PFSK-1 (cell line): ENCODE measurements around the gene GPAT3.

ENCODE experiments used
- FOXP2 ChIP-seq: optimal IDR thresholded peaks from 2 replicates; pipeline ENCODE3; 2011; ENCODE audit warnings: borderline replicate concordance, control low read depth, inconsistent platforms; ENCODE audit not compliant: insufficient read depth; ENCODE audit errors: extremely low read length, extremely low read depth
- POLR2AphosphoS5 ChIP-seq: IDR thresholded peaks from 2 replicates; pipeline ENCODE4 v1.6.1; 2012; ENCODE audit warnings: low read depth, mild to moderate bottlenecking, control low read depth, low read length, moderate library complexity
- REST ChIP-seq, 2 experiments: IDR thresholded peaks; 2 replicates each; pipeline versions ENCODE4 v1.6.1 to v1.8.0; 2011 to 2012; ENCODE audit warnings: low read depth in 2 of 2, low read length in 2 of 2, control low read depth in 1 of 2, inconsistent platforms in 1 of 2, mild to moderate bottlenecking in 1 of 2, moderate library complexity in 1 of 2; ENCODE audit not compliant: insufficient read depth in 1 of 2
- SIN3A ChIP-seq: IDR thresholded peaks from 2 replicates; pipeline ENCODE4 v1.6.1; 2012; ENCODE audit warnings: mild to moderate bottlenecking, low read length, moderate library complexity, borderline replicate concordance; ENCODE audit not compliant: insufficient read depth
- TAF1 ChIP-seq: IDR thresholded peaks from 2 replicates; pipeline ENCODE4 v1.6.1; 2012; ENCODE audit warnings: low read length, control low read depth, borderline replicate concordance; ENCODE audit not compliant: insufficient read depth

The GPAT3 gene

GRCh38 chr4:83605210-83605609, 69.3 kb downstream of the GPAT3 start:
- TF ChIP-seq SIN3A (no peak), FOXP2 (no peak)

DNA sequence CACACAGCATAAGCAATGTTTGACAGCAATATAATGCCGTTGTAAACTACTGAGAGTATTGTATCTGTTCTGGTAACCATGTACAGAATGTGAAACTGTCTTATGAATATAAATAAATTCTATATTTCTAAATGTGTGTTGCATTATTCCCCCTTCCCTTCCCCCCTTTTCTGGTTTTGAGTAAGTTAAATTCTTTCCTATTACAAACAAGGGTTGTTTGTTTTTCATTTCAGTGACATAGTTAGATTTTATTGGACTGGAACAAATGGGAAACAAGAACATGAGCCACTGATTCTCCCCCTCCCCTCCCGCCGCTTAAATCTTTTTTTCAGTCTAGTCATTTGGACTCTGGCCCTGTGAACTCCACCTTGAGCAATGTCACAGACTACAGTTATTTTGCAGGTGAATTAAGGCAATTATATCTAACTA, 69.8 kb downstream of the GPAT3 start:
- TF ChIP-seq REST (IDR thresholded peaks at IDR 0.05; ENCODE audit: insufficient read depth in 1 of 2, low read depth in 2 of 2, low read length in 2 of 2) (no peak), SIN3A (no peak), TAF1 (no peak), FOXP2 (no peak)

GRCh38 chr4:83606460-83606859, 70.6 kb downstream of the GPAT3 start:
- TF ChIP-seq POLR2AphosphoS5 (no peak), REST (IDR thresholded peaks at IDR 0.05; ENCODE audit: insufficient read depth in 1 of 2, low read depth in 2 of 2, low read length in 2 of 2) (no peak), FOXP2 (no peak)

DNA sequence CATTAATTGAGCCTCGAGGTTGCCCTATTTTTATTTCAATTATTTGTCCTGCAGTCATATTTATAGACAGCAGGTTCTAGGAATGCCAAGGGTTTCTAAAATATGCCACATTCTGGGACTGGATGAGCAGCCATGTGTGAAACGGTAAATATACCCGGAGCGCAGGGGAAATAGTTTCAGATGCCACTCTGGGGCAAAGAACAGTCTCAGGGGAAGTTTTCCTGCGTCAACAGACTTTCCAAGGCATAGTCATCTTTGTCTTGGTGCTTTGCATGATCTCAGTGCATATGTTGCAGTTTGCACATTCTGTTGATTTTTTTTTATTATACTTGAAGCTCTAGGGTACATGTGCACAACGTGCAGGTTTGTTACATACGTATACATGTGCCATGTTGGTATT, 71.0 kb downstream of the GPAT3 start:
- TF ChIP-seq SIN3A (no peak), REST (IDR thresholded peaks at IDR 0.05; ENCODE audit: insufficient read depth in 1 of 2, low read depth in 2 of 2, low read length in 2 of 2) (no peak), POLR2AphosphoS5 (no peak), FOXP2 (no peak), TAF1 (no peak)

- no peak for TF ChIP-seq SIN3A
- TF ChIP-seq POLR2AphosphoS5: no peak
- TF ChIP-seq REST (IDR thresholded peaks at IDR 0.05; ENCODE audit: insufficient read depth in 1 of 2, low read depth in 2 of 2, low read length in 2 of 2): no peak
- no peak for TF ChIP-seq TAF1
- no peak for TF ChIP-seq FOXP2
Measured at GRCh38 chr4:83609365-83609764, 73.5 kb downstream of the GPAT3 start.
